Left colon (tissue), 2 donors: Measurements from ENCODE around the gene VWC2L. TPM values are rescaled to one million over a fixed set of nuclear protein-coding genes. Genes with fewer than 3 reads are reported as not detected.

Experiments used
- ATAC-seq: fragments of 200-7000 bp; cut with Tn5 transposase; one replicate; pipeline ENCODE4 v1.9.1; 2020; ENCODE audit warnings: mild to moderate bottlenecking, moderate library complexity
- DNase-seq, 2 donors: peaks; one replicate each; pipeline ENCODE4 v3.0.0-alpha.2; 2020
- intact Hi-C, 2 donors: fragments of 100-400 bp; cut with DNase I in 1 of 2; cut with micrococcal nuclease in 1 of 2; formaldehyde crosslinking; loops; one replicate each; pipeline versions ENCODE4 v1.11.2 to v1.14.0; 2022; cut with DNase I, micrococcal nuclease
- total RNA-seq, 2 donors: library from RNA; stranded (reverse); fragmentation: NEBNext Ultra II Directional; extraction: Animal tissue kit (Norgen Biotek cat#: 25700); gene quantifications; one replicate each; pipeline ENCODE4 v1.2.1, GENCODE V29; 2021
- donor health status: DM: no; HTN: no; CAD: no.
- donor health status: DM: yes; HTN: yes; CAD: no.

The VWC2L gene
- total RNA-seq, 2 donors from 2014 or later = not detected

GRCh38 chr2:214519258-214519818 is 108.5 kb downstream of the VWC2L start:
- ATAC-seq (no peak), DNase-seq (no peak)
- intact Hi-C loops = no loop called here

DNA sequence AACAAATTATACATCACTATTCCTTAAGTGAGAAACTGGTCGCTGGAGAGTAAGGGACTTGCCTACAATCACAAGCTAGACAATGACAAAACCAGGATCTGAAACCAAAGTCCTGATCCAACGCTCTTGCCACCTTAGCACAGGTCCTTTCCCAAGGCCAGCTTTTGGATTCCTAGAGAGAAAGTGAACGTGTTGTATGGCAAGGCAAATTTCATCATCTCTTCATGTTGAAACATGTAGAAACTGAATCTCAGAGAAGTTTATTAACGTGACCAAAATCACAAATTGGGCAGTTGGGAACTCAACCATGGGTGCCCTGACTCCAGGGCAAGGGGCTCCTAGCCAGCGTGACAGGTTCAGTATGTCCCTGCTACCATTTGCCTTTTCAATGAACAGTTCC is 118.2 kb downstream of the VWC2L start:
- intact Hi-C loops = no loop called here
- DNase-seq (no peak), ATAC-seq (no peak)

DNA sequence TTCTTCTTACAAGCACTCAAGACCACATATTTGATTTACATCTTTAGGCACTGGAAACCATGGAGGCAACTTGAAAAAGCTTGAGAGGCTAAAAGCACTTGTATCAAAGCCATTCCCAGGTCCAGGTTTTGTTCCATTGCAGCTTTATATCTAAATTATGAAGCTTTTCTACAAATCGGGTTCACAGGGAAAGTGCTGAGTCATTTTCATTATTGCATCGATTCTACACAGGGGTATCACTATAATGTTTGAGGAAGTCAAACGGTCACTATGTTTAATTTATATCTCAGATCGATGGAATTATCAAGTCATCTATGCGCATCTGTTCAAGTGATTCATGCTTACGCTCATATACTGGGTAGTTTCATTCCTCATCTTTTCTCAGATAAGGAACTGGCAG is 118.7 kb downstream of the VWC2L start:
- DNase-seq (no peak), ATAC-seq (no peak)
- intact Hi-C loops = no loop called here

GRCh38 chr2:214533541-214533940 is 122.7 kb downstream of the VWC2L start:
- DNase-seq = no peak
- intact Hi-C loops = no loop called here
- no peak for ATAC-seq

GRCh38 chr2:214536625-214537024 is 125.8 kb downstream of the VWC2L start:
- ATAC-seq (no peak), DNase-seq (no peak)
- intact Hi-C loops = no loop called here

DNA sequence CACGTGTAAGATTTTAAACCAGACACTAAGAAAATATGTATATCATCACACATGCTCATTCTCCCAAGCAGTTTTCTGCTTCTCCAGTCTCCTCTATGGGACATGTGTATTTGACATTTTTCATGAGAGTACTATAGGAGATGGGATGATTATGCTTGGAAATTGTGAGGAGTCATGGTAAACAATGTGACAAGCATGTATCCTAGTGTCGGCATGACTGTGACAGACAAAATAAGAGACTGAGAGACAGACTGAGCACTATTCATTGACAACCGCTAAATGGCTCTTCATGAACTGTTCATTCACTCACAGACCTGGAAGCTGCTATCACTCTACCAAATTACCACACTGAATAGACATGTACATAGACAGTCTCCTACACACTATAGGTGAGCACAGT is 127.1 kb downstream of the VWC2L start:
- no peak for ATAC-seq
- intact Hi-C loops = no loop called here

DNA sequence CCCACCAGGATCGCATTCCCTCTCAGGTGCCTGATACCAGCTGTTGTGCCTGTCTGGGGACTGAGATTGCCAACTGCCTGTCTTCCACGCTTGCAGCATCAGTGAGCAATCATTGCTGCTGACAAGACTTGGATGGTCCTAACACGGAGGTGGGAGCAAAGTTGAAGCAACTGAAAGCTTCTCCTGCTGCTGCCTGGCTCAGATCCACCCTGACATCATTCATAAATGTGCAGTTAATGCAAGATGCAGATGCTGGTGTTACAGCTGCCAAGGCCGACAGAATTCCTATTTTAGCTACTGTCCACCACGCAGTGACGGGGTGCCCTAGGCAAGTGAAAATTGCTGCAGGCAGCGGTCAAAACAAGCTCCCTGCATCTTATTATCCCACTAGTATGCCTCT is 131.4 kb downstream of the VWC2L start:
- no peak for ATAC-seq
- intact Hi-C loops = no loop called here
- DNase-seq = no peak

More for the DNA sequence above, 127.1 kb downstream of the VWC2L start:
- no peak for DNase-seq

DNA sequence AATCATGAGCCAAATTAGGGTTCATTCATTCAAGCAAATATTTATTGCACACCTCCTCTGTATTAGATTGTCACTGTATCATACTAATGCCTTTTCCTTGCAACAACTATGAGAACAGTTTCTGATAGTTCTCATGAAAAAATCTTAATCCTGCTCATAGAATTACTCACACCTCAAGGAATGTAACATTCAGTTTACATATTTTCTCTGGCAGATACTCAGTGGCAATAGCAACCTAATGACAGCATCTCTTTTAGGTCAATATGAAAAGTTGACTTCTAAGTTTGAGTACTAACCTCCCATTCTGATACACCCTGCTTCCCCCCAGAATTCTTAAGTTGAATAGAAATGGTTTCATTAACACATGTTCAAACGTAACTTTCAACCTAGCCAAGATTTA is 132.0 kb downstream of the VWC2L start:
- intact Hi-C loops = no loop called here
- ATAC-seq (no peak), DNase-seq (no peak)

GRCh38 chr2:214543386-214543955 is 132.6 kb downstream of the VWC2L start:
- ATAC-seq (no peak), DNase-seq (peak in 1 of 2 donors; percentile 6)
- intact Hi-C loops = no loop called here

- DNase-seq (no peak), ATAC-seq (no peak)
- intact Hi-C loops = no loop called here
Measured at GRCh38 chr2:214545898-214546542, 135.2 kb downstream of the VWC2L start.

GRCh38 chr2:214547931-214548330 is 137.1 kb downstream of the VWC2L start:
- intact Hi-C loops = no loop called here
- ATAC-seq (no peak), DNase-seq (no peak)

DNA sequence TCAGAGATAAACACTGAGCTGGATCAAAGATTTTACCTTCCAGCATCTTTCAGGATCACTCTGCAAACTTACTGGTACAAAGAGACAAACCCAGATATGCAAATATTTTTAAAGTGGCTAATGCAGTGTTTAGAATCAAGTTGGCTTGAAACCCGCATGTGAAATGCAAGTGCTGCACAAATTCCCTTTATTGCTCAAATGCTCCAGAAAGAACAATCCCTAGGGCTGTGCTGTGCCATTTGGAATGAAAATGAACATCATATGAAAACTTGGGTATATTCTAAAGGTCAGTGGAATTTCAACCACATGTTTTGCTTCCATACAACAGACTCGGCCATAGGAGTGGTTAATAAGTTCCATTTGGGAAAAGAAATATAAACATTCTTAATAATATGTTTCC is 139.1 kb downstream of the VWC2L start:
- ATAC-seq (no peak), DNase-seq (no peak)
- intact Hi-C loops = no loop called here

DNA sequence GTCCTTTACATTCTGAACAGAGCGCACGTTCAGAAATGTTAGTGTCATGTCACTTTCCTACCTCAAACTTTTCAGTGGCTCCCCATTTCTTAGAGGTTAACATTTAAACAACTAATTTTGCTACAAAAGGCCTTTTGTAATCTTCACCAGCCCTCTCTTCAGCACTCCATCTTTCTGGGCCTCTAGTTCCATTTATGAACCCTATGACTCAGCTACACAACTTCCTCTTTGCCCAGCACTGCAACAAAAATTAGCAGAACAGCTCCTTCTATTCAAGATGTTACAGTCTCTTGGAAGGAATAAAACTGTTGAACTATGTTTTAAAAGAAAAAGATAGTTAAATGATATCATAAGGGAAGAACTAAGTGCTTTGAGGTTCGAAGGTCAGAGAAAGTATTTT is 139.9 kb downstream of the VWC2L start:
- ATAC-seq = no peak
- intact Hi-C loops = no loop called here
- no peak for DNase-seq

DNA sequence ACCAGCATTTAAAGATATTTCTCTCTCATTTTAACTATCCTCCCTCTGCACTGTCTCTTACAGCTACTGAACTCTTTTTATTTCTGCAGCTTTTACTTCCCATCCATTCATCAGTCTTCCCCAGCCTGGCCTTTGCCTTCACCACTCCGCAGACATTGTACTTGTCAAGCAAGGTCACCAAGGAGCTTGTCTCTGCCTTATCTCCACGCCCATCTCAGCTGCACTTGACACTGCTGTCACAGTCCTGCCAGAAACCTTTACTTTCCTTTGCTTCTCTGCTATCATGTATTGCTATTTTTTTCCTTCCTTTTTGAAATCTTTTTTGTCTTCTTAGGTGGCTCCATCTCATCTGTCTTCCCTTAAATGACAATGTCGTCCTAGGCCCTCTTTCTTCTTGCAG is 147.0 kb downstream of the VWC2L start:
- intact Hi-C loops = no loop called here
- DNase-seq = no peak
- ATAC-seq = no peak

DNA sequence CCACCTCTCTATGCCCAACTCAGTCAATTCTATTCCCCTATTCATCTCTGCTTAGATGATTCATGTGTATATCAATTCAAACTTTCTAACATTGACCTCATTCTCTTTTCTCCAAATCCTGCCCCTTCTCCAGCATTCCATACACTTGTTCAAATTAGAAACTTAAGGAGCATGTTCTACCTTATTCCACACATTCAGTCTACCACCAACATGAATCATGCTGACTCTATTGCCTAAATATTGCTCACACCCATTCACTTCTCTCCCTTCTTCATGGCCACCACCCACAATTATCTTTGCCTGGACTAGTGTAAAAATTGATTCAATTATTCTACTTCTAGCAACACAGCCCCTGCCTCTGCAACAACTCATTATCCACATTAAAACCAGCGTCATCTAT is 147.5 kb downstream of the VWC2L start:
- DNase-seq (no peak), ATAC-seq (no peak)
- intact Hi-C loops = no loop called here

DNA sequence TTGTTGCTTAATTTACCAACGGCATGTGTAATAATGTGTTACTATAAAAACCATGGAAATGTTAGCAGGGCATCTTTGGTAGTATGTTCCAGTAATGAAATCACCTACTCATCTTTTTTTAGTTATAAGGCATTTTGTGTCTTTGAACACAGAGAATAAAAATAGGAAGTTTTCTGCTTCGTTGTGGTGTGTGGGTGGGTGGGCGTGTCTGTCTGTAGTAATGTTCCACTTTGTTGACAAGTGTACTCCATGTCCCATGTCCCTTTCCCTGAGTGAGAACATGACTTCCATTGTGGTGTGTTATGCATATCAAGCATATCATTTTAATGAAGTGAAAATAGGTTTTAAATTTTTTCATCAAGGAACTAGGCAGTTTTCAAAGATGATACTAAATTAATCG is 149.3 kb downstream of the VWC2L start:
- intact Hi-C loops = no loop called here
- ATAC-seq = no peak
- DNase-seq = no peak

GRCh38 chr2:214560618-214561190 is 149.8 kb downstream of the VWC2L start:
- intact Hi-C loops = no loop called here

GRCh38 chr2:214565246-214565645 is 154.4 kb downstream of the VWC2L start:
- DNase-seq (no peak), ATAC-seq (no peak)
- intact Hi-C loops = no loop called here

More at GRCh38 chr2:214560618-214561190, 149.8 kb downstream of the VWC2L start:
- ATAC-seq (no peak), DNase-seq (no peak)

DNA sequence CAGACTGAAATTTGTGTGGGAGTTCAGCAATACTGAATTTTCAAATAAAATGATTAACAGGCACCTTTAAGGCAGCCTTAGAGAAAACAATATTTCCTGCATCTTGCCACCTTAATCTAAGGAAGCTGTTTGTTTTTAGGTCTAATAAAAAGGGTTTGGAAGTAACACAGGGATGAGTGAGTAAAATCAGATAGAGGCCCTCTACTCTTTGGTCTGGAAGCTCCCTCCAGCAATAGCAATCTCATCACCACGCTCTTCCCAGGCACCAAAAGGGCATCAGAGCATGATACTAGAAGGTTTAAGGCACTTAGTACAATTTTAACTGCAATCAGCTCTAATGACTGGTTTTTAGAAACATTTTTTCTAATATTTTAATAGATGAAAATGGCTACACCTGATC is 155.6 kb downstream of the VWC2L start:
- ATAC-seq (no peak), DNase-seq (no peak)
- intact Hi-C loops = no loop called here

- peak; percentile 99 for ATAC-seq
- peak in 1 of 2 donors; percentile 3 for DNase-seq
- intact Hi-C loops = no loop called here
Measured at GRCh38 chr2:214569419-214570035, 158.7 kb downstream of the VWC2L start.
